Measurements from ENCODE around the gene TNS3.

TNS3 gene

DNA sequence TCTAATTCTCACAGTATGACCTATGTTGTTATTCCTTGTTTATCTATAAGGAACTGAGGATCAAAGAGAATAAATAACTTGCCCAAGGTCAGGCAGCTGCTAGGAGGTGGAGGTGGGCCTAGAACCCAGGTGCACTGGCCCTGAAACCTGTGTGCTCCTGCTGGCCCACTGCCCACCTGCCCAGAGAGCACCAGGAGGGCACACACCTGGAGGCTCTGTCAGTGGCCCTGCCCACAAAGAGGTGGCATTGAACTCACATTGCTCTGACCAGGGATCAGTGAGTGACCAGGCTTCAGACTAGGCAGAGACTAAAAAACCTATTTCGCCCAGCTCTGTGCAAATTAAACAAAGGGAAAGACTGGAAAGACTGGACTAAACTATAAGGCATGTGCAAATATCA is 210.6 kb downstream of the TNS3 start:
- Mint-ChIP-seq H3K27ac (no peak overlapping the region), H3K27me3 (peaks cover 9% of the 10 kb centered on the region), H3K36me3 (ENCODE audit: low read depth) (no peaks in the 10 kb centered on the region), H3K9me3 (no peaks in the 10 kb centered on the region), H3K4me1 (ENCODE audit: low read depth) (no peaks in the 10 kb centered on the region), H3K4me3 (no peak overlapping the region)
- DNase-seq: no peak

GRCh38 chr7:47370461-47371042 is 211.4 kb downstream of the TNS3 start:
- no peaks in the 10 kb centered on the region for H3K9me3 Mint-ChIP-seq
- no peaks in the 10 kb centered on the region for H3K36me3 Mint-ChIP-seq (ENCODE audit: low read depth)
- H3K4me1 Mint-ChIP-seq (ENCODE audit: low read depth): no peaks in the 10 kb centered on the region
- no peak for DNase-seq
- no peak overlapping the region for H3K4me3 Mint-ChIP-seq
- H3K27me3 Mint-ChIP-seq: peaks cover 9% of the 10 kb centered on the region
- H3K27ac Mint-ChIP-seq: no peak overlapping the region

DNA sequence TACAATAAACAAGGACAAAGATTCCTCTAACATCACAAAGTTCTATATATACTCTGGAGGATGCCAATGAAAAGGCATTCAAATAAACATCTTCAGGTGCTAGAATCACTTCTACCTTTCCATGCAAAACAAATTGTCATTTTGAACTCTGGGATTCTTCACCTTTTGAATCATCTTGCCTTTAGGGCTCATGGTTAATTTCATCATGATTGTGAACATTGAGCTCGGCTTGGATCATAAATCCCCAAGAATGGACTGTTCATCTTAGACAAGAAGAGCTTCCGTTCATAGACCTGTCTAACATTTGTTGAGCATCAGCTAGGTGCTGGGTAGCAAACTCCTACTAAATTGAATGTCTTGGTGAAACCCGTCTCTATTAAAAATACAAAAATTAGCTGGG is 212.2 kb downstream of the TNS3 start:
- Mint-ChIP-seq H3K27me3 (peaks cover 9% of the 10 kb centered on the region), H3K36me3 (ENCODE audit: low read depth) (no peaks in the 10 kb centered on the region), H3K4me3 (no peak overlapping the region), H3K9me3 (no peaks in the 10 kb centered on the region), H3K27ac (no peak overlapping the region), H3K4me1 (ENCODE audit: low read depth) (no peaks in the 10 kb centered on the region)
- no peak for DNase-seq

- Mint-ChIP-seq H3K9me3 (no peaks in the 10 kb centered on the region), H3K27me3 (peaks cover 9% of the 10 kb centered on the region), H3K4me1 (ENCODE audit: low read depth) (no peaks in the 10 kb centered on the region), H3K36me3 (ENCODE audit: low read depth) (no peaks in the 10 kb centered on the region), H3K27ac (no peak overlapping the region), H3K4me3 (no peak overlapping the region)
- DNase-seq: no peak
Observed at GRCh38 chr7:47368190-47368812, 213.6 kb downstream of the TNS3 start.

DNA sequence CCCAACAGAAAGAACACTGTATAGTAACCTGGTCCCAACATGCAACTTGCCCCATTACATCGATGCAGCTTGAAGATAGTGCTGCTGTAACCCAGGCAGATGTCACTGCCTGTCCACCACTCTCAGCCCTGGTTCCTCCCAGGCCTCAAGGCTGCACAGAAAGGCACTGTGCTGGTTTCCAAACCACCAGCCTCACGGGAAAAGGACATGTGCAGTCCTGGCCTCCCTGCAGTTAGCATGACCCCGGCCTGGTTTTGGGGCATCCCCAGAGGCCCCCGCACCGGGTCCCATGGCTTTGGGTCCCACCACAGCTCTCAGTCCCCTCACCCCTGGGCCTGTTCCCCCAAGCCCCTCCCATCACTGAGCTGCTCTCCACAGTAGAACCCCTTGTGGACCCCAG is 214.5 kb downstream of the TNS3 start:
- no peaks in the 10 kb centered on the region for H3K9me3 Mint-ChIP-seq
- H3K27ac Mint-ChIP-seq: no peak overlapping the region
- H3K4me1 Mint-ChIP-seq (ENCODE audit: low read depth): no peaks in the 10 kb centered on the region
- peaks cover 3% of the 10 kb centered on the region for H3K27me3 Mint-ChIP-seq
- H3K4me3 Mint-ChIP-seq: no peak overlapping the region
- no peak for DNase-seq
- H3K36me3 Mint-ChIP-seq (ENCODE audit: low read depth): no peaks in the 10 kb centered on the region

GRCh38 chr7:47366960-47367359 is 215.0 kb downstream of the TNS3 start:
- Mint-ChIP-seq H3K4me1 (ENCODE audit: low read depth) (no peaks in the 10 kb centered on the region), H3K36me3 (ENCODE audit: low read depth) (no peaks in the 10 kb centered on the region), H3K27ac (no peak overlapping the region), H3K27me3 (peaks cover 3% of the 10 kb centered on the region), H3K4me3 (no peak overlapping the region), H3K9me3 (no peaks in the 10 kb centered on the region)
- no peak for DNase-seq

DNA sequence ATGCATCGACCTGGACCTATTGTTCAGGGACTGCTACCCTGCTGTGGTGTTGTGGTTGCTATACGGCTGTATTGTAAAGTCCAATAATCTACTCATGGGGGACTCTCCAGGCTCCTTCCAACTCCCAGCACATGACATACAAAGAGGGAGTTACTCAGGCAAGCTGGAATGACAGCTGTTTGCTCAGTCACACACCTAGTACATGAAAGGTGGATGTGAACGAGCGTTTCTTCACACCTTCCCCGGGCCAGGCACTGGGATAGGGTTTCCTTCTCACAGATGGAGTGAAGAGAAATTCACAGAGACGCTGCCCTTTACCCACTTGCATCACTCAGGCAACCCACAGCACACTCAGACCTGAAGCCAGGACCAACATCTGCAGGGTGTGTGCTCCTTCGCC is 215.7 kb downstream of the TNS3 start:
- Mint-ChIP-seq H3K36me3 (ENCODE audit: low read depth) (no peaks in the 10 kb centered on the region), H3K9me3 (no peaks in the 10 kb centered on the region), H3K27me3 (peaks cover 3% of the 10 kb centered on the region), H3K4me3 (no peak overlapping the region), H3K4me1 (ENCODE audit: low read depth) (no peaks in the 10 kb centered on the region), H3K27ac (no peak overlapping the region)
- no peak for DNase-seq

DNA sequence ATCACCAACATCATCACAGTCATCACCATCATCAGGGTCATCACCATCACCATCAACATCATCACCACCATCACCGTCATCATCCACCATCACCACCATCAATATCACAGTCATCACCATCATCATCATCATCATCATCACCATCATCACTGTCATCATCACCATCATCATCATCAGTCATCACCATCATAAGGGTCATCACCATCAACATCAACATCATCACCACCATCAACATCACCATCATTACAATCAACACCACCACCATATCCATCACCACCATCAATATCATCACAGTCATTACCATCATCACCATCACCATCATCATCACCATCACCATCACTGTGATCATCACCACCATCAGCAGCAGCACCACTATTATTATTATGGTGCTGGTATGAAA is 218.9 kb downstream of the TNS3 start:
- Mint-ChIP-seq H3K27me3 (no peaks in the 10 kb centered on the region), H3K4me3 (no peak overlapping the region), H3K9me3 (no peaks in the 10 kb centered on the region), H3K27ac (no peak overlapping the region), H3K36me3 (ENCODE audit: low read depth) (no peaks in the 10 kb centered on the region), H3K4me1 (ENCODE audit: low read depth) (no peaks in the 10 kb centered on the region)
- DNase-seq: no peak

GRCh38 chr7:47361746-47362215 is 220.1 kb downstream of the TNS3 start:
- Mint-ChIP-seq H3K4me3 (no peak overlapping the region), H3K4me1 (ENCODE audit: low read depth) (no peaks in the 10 kb centered on the region), H3K27ac (peak overlapping the region; percentile 20), H3K9me3 (no peaks in the 10 kb centered on the region), H3K27me3 (no peaks in the 10 kb centered on the region), H3K36me3 (ENCODE audit: low read depth) (no peaks in the 10 kb centered on the region)
- peak; percentile 41 for DNase-seq

- H3K4me3 Mint-ChIP-seq: no peak overlapping the region
- no peaks in the 10 kb centered on the region for H3K4me1 Mint-ChIP-seq (ENCODE audit: low read depth)
- H3K27me3 Mint-ChIP-seq: no peaks in the 10 kb centered on the region
- H3K36me3 Mint-ChIP-seq (ENCODE audit: low read depth): no peaks in the 10 kb centered on the region
- no peak overlapping the region for H3K27ac Mint-ChIP-seq
- no peaks in the 10 kb centered on the region for H3K9me3 Mint-ChIP-seq
- DNase-seq: no peak
Observed at GRCh38 chr7:47361236-47361635, 220.7 kb downstream of the TNS3 start.

DNA sequence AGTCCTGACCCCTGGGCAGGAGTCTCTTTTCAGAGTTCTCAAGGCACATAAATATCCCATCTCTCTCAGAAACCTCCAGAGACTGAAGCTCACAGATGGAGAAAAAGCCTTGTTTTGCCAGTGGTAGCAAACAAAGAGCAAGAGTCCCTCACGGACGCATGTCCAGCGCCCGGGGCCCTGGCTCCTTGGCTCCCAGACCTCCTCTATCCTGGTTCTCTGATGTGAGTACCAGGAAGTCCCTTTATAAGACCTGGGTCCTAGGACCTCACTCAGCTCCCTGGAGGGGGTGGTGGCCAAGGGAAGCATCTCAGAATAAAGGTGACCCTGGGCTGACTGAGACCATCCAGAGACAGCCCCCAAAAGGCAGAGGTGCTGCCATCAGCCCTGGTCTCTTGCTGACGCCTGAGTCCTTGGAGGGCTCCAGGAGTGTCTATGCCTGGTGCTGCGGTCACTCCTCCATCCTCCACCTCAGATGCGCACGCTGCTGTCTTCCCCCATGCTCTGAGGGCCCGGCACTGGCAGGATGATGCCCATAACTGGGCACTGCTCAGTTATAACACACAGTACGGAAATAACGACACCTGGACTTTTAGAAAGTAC is 221.5 kb downstream of the TNS3 start:
- Mint-ChIP-seq H3K9me3 (no peaks in the 10 kb centered on the region), H3K36me3 (ENCODE audit: low read depth) (no peaks in the 10 kb centered on the region), H3K4me1 (ENCODE audit: low read depth) (no peaks in the 10 kb centered on the region), H3K4me3 (no peak overlapping the region), H3K27ac (no peak overlapping the region), H3K27me3 (no peaks in the 10 kb centered on the region)
- no peak for DNase-seq

DNA sequence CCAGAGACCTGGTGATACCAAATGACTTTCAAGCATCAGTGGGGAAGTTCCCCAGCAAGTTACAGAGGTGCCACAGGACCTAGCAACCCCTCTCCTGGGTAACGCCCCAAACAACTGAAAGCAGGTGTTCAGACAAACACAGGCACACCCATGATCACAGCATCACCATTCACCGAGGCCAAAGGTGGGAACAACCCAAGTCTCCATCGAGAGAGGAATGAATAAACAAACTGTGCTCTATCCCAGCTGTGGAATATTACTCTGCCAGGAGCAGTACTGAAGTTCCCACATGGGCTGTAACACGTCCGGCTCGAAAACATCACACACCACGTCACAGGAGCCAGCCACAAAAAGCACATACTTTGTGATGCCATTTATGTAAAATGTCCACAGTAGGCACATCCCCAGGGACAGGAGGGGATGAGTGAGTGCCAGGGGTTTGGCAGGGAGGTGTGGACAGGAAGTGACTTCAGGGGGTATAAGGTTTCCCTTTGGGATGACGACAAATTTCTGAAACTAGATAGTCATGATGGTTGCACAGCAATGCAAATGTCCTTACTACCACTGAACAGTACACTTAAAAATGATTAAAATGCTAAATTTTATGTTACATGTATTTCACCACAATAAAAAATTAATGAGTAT is 222.8 kb downstream of the TNS3 start:
- H3K27me3 Mint-ChIP-seq: no peaks in the 10 kb centered on the region
- no peaks in the 10 kb centered on the region for H3K9me3 Mint-ChIP-seq
- H3K4me3 Mint-ChIP-seq: no peak overlapping the region
- H3K27ac Mint-ChIP-seq: no peak overlapping the region
- H3K36me3 Mint-ChIP-seq (ENCODE audit: low read depth): no peaks in the 10 kb centered on the region
- no peaks in the 10 kb centered on the region for H3K4me1 Mint-ChIP-seq (ENCODE audit: low read depth)
- no peak for DNase-seq

DNA sequence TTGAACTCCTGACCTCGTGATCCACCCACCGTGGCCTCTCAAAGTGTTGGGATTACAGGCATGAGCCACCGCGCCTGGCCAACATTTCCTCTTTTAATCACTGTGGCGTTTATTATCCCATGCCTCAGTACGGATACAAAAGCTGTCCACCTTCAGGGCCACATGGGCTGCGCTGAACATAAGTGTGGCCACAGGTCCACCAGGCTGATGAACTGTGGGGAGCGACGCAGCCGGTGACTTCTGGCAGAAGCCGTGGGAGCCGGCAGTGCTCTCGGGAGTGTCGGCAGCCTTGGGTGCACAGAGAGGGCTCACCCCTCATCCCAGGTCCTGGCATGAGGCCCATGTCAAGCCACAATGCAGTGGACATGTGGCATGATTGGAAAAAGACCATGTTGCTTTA is 223.6 kb downstream of the TNS3 start:
- no peak for DNase-seq
- Mint-ChIP-seq H3K9me3 (no peaks in the 10 kb centered on the region), H3K4me1 (ENCODE audit: low read depth) (no peaks in the 10 kb centered on the region), H3K27ac (no peak overlapping the region), H3K36me3 (ENCODE audit: low read depth) (no peaks in the 10 kb centered on the region), H3K27me3 (no peaks in the 10 kb centered on the region), H3K4me3 (no peak overlapping the region)

DNA sequence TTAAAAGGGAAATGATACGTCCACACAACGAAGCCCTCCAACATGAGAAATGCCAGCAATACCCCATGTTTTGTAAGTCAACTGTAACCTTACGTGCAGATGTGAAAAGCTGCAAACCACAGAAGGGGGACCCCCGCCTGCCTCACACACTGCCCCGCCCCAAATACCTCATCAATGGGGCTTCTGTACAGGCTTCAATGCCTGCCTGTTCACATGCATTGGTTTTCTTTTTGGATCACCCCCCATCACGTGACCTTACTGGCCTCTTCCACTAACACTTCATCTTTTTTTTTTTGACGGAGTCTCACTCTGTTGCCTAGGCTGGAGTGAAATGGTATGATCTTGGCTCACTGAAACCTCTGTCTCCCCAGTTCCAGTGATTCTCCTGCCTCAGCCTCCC is 224.0 kb downstream of the TNS3 start:
- DNase-seq: no peak
- no peaks in the 10 kb centered on the region for H3K9me3 Mint-ChIP-seq
- no peaks in the 10 kb centered on the region for H3K36me3 Mint-ChIP-seq (ENCODE audit: low read depth)
- H3K27ac Mint-ChIP-seq: no peak overlapping the region
- no peak overlapping the region for H3K4me3 Mint-ChIP-seq
- no peaks in the 10 kb centered on the region for H3K4me1 Mint-ChIP-seq (ENCODE audit: low read depth)
- no peaks in the 10 kb centered on the region for H3K27me3 Mint-ChIP-seq

- DNase-seq: no peak
- Mint-ChIP-seq H3K9me3 (no peaks in the 10 kb centered on the region), H3K27me3 (no peaks in the 10 kb centered on the region)
Observed at GRCh38 chr7:47357361-47357760, 224.6 kb downstream of the TNS3 start.

More at GRCh38 chr7:47357361-47357760, 224.6 kb downstream of the TNS3 start:
- H3K4me1 Mint-ChIP-seq (ENCODE audit: low read depth): no peaks in the 10 kb centered on the region
- no peaks in the 10 kb centered on the region for H3K36me3 Mint-ChIP-seq (ENCODE audit: low read depth)
- no peak overlapping the region for H3K4me3 Mint-ChIP-seq
- H3K27ac Mint-ChIP-seq: no peak overlapping the region

Data from activated T-cell treated with anti-CD3 and anti-CD28 coated beads, Interleukin-2, amount 50 U/mL, for 24 hours (primary cell).